ENCODE results near the gene SLC15A3. TPM values are rescaled to one million over a fixed set of nuclear protein-coding genes. Genes with fewer than 3 reads are reported as not detected.
A peak's percentile ranks its signal among the peaks of the same experiment; 100 is the strongest.

SLC15A3 gene
- total RNA-seq, 2 donors from 2014 or later: 2.0 to 6.2 TPM

DNA sequence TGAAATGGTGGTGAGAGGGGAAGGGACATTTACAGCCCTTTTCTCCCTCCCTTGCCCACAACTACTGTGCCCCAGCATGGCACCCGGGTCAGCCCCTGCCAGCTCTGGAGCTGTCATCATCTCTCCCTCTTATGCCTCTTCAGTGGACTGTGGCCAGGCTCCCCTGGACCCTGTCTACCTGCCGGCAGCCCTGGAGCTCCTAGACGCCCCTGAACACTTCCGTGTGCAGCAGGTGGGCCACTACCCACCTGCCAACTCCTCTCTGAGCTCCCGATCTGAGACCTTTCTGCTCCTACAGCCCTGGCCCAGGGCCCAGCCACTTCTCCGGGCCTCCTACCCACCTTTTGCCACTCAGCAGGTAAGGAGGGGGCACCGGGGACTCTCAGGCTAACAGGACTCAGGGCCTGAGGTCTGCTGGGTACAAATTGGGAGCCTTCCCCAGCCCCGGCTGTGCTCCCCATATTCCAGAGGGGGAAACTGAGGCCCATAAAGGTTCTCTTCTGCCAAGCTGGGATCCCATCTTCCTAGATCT, 24.8 kb downstream of the SLC15A3 start:
- no peaks in the 10 kb centered on the region for H3K9me3 ChIP-seq

DNA sequence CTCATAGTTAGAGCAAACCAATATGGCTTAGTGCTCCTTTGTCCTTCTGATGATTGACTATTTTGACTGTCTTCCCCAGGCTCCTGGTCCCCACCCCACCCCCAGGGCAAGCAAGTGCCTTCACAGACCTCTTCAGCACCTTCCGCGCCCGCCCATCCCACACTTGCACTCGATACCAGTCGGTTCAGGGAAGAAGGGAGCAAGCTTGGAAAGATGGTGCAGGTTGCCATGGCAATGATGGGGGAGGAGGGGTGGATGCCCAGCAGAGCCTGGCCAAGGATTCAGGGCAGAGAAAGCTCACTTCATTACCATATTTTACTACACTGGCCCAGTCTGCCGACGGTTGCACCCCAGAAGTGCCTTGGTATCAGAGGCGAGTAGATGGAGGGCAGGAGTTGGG, 25.5 kb downstream of the SLC15A3 start:
- DNase-seq (no peak), ATAC-seq (no peak)
- Histone ChIP-seq H3K27me3 (peaks cover 0 to 9% of the 10 kb centered on the region in 2 donors), H3K9me3 (no peaks in the 10 kb centered on the region), H3K4me1 (peaks cover 20% of the 10 kb centered on the region), H3K4me3 (no peak overlapping the region), H3K36me3 (replicated peaks in 1 of 2; ENCODE audit: insufficient read depth in 1 of 2, low read depth in 2 of 2) (peaks cover 6 to 11% of the 10 kb centered on the region in 2 donors), H3K27ac (no peak overlapping the region)
- no peak for TF ChIP-seq POLR2A (IDR thresholded peaks at IDR 0.05)
- TF ChIP-seq, protein P1, sequence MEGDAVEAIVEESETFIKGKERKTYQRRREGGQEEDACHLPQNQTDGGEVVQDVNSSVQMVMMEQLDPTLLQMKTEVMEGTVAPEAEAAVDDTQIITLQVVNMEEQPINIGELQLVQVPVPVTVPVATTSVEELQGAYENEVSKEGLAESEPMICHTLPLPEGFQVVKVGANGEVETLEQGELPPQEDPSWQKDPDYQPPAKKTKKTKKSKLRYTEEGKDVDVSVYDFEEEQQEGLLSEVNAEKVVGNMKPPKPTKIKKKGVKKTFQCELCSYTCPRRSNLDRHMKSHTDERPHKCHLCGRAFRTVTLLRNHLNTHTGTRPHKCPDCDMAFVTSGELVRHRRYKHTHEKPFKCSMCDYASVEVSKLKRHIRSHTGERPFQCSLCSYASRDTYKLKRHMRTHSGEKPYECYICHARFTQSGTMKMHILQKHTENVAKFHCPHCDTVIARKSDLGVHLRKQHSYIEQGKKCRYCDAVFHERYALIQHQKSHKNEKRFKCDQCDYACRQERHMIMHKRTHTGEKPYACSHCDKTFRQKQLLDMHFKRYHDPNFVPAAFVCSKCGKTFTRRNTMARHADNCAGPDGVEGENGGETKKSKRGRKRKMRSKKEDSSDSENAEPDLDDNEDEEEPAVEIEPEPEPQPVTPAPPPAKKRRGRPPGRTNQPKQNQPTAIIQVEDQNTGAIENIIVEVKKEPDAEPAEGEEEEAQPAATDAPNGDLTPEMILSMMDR (IDR thresholded peaks at IDR 0.05): no peak
- intact Hi-C loops (cut with DNase I): no loop called here
- WGBS, 2 donors: 85 to 90% methylated on average over 7 to 8 of the region's 8 CpGs

More for the DNA sequence above, 24.8 kb downstream of the SLC15A3 start:
- H3K4me1 ChIP-seq: peaks cover 20% of the 10 kb centered on the region
- DNase-seq: no peak
- no peak overlapping the region for H3K27ac ChIP-seq
- peaks cover 0 to 9% of the 10 kb centered on the region in 2 donors for H3K27me3 ChIP-seq
- 78 to 85% methylated on average over 7 to 8 of the region's 8 CpGs for WGBS, 2 donors
- TF ChIP-seq, protein P1 (IDR thresholded peaks at IDR 0.05): no peak
- no peak for TF ChIP-seq POLR2A (IDR thresholded peaks at IDR 0.05)
- ATAC-seq: no peak
- H3K36me3 ChIP-seq (replicated peaks in 1 of 2; ENCODE audit: insufficient read depth in 1 of 2, low read depth in 2 of 2): peaks cover 0 to 6% of the 10 kb centered on the region in 2 donors
- intact Hi-C loops (cut with DNase I): no loop called here
- H3K4me3 ChIP-seq: no peak overlapping the region

DNA sequence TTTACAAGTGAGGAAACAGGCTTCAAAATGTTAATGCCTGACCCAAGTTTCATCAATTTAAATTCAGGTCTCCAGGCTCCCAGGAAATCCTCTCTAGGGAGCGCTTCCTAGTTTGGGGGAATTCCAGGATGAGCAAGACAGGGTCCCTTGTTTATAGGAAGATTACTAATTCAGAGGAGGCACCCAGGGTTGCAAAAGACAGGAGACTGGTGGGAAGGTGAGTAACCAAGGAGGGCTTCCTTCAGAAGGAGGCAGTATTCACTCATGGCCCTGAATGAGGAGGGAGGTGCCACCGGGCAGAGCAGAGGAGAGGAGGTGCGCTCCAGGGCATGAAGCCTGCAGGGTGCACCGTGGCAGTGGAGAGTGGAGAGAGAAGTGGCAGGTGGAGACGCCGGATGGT, 26.1 kb downstream of the SLC15A3 start:
- WGBS, 2 donors: 60 to 66% methylated on average over 6 of the region's 6 CpGs
- DNase-seq (no peak), ATAC-seq (no peak)
- Histone ChIP-seq H3K27me3 (peaks cover 0 to 9% of the 10 kb centered on the region in 2 donors), H3K9me3 (no peaks in the 10 kb centered on the region), H3K4me1 (peaks cover 20% of the 10 kb centered on the region), H3K4me3 (no peak overlapping the region), H3K36me3 (replicated peaks in 1 of 2; ENCODE audit: insufficient read depth in 1 of 2, low read depth in 2 of 2) (peaks cover 11 to 13% of the 10 kb centered on the region in 2 donors), H3K27ac (no peak overlapping the region)
- TF ChIP-seq POLR2A (IDR thresholded peaks at IDR 0.05): no peak
- TF ChIP-seq, protein P1 (IDR thresholded peaks at IDR 0.05): no peak
- intact Hi-C loops (cut with DNase I): no loop called here

DNA sequence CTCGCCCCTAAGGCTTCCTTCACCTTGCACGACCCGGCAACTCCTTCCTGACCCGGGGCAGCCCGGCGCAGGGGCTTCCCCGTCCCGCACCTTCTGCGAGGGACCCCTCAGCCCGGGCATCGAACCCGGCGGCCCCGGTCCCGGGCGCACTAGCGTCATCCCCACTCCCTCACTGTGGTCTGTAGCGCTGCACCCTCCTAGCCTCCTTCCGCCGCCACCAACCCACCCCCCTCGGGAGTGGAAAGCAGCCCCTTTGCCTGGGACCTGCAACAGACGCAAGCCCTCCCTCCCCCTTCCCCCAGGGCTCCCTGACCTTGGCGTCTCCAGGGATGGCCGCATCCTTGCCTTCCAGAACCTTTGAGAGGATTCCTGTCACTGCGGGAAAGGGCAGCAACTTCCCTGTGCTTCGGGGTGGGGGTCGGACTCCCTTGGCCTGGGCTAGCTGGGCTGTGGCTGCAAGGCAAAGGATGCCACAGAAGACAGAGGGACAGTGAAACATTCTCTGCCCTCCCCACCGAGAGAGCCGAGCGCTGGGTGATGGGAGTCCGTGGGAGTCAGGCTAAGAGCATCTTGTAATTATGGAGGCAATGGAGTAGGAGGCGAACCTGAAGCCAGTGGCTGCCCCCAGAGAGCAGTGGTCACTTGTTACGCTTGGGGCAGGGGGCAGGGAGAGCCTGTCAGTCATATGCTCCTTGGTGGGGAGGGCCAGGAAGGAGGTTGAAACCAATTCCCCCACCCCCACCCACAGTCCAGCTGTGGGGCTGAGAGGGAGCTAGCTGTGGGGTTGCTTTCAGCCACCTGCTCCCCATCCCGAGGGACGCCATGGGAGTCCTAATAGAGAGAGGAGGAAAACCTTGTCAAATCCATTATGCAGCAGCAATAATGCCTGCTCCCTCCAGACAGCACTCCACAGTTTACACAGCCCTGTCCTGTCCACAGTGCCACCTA, 26.8 kb downstream of the SLC15A3 start:
- 7 to 16% methylated on average over 24 to 35 of the region's 35 CpGs for WGBS, 2 donors
- TF ChIP-seq, protein P1 (IDR thresholded peaks at IDR 0.05): no peak
- TF ChIP-seq POLR2A (IDR thresholded peaks at IDR 0.05): no peak
- H3K9me3 ChIP-seq: no peaks in the 10 kb centered on the region
- H3K4me3 ChIP-seq: peak overlapping the region in 1 of 2 donors; percentile 31
- peaks cover 20% of the 10 kb centered on the region for H3K4me1 ChIP-seq
- H3K27ac ChIP-seq: no peak overlapping the region
- intact Hi-C loops (cut with DNase I): no loop called here
- H3K36me3 ChIP-seq (replicated peaks in 1 of 2; ENCODE audit: insufficient read depth in 1 of 2, low read depth in 2 of 2): peaks cover 17 to 19% of the 10 kb centered on the region in 2 donors
- peaks cover 0 to 9% of the 10 kb centered on the region in 2 donors for H3K27me3 ChIP-seq
- ATAC-seq (no peak), DNase-seq (no peak)
